Mesothelial cell of epicardium (in vitro differentiated cells): ENCODE data around the gene ZNF574. TPM values are rescaled to one million over a fixed set of nuclear protein-coding genes. Genes with fewer than 3 reads are reported as not detected.

Experiments used
- DNase-seq, 2 experiments: peaks; one replicate each; pipeline ENCODE4 v3.0.0; 2021; ENCODE audit warnings: low spot score in 2 of 2; ENCODE audit not compliant: unreplicated experiment in 2 of 2
- H3K27ac Mint-ChIP-seq: 2 replicates; pipeline ENCODE4 v1.8.0; 2021; ENCODE audit warnings: mixed read lengths
- H3K27me3 Mint-ChIP-seq: 2 replicates; pipeline ENCODE4 v1.8.0; 2021; ENCODE audit warnings: low read depth, mixed read lengths
- H3K36me3 Mint-ChIP-seq: 2 replicates; pipeline ENCODE4 v1.8.0; 2021; ENCODE audit warnings: mixed read lengths
- H3K4me1 Mint-ChIP-seq: 2 replicates; pipeline ENCODE4 v1.8.0; 2021; ENCODE audit warnings: mixed read lengths
- H3K4me3 Mint-ChIP-seq: 2 replicates; pipeline ENCODE4 v1.8.0; 2021; ENCODE audit warnings: mild to moderate bottlenecking, moderate library complexity, mixed read lengths
- H3K9me3 Mint-ChIP-seq: 2 replicates; pipeline ENCODE4 v1.8.0; 2021; ENCODE audit warnings: mixed read lengths
- total RNA-seq: library from RNA; stranded (reverse); gene quantifications from 3 replicates; pipeline ENCODE4 v1.2.1, GENCODE V29; 2021
- TF ChIP-seq, protein P1 (sequence below): fragments of 200-600 bp; sonication (generic); IDR thresholded peaks from one replicate; pipeline ENCODE4 v1.5.0; 2021; ENCODE audit warnings: antibody characterized with exemption; ENCODE audit not compliant: unreplicated experiment

The ZNF574 gene
- total RNA-seq, 1 donor from 2014 or later = 21.3 TPM

DNA sequence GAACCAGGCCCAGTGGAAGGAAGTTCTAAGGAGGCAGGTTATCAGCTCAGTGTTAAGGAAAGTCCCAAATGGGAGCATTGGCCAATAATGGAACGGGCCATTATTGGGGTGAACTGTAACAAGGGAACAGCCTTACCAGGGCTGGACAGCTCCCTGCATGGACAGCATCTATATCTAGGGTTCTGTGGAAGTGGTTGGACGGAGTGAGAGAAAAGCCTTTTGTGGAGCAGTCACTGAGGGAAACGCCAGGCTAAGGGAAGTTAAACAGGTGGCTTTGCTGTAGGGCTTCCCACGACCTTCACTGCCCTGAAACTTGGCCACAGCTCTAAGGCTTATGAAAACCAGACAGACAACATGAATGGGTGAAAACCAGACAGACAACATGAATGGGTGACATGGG lies 39.3 kb downstream of the ZNF574 start:
- TF ChIP-seq, protein P1, sequence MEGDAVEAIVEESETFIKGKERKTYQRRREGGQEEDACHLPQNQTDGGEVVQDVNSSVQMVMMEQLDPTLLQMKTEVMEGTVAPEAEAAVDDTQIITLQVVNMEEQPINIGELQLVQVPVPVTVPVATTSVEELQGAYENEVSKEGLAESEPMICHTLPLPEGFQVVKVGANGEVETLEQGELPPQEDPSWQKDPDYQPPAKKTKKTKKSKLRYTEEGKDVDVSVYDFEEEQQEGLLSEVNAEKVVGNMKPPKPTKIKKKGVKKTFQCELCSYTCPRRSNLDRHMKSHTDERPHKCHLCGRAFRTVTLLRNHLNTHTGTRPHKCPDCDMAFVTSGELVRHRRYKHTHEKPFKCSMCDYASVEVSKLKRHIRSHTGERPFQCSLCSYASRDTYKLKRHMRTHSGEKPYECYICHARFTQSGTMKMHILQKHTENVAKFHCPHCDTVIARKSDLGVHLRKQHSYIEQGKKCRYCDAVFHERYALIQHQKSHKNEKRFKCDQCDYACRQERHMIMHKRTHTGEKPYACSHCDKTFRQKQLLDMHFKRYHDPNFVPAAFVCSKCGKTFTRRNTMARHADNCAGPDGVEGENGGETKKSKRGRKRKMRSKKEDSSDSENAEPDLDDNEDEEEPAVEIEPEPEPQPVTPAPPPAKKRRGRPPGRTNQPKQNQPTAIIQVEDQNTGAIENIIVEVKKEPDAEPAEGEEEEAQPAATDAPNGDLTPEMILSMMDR = no peak
- DNase-seq = no peak
- Mint-ChIP-seq H3K4me3 (no peak overlapping the region), H3K27me3 (peaks cover 8% of the 10 kb centered on the region), H3K27ac (no peak overlapping the region), H3K4me1 (peaks cover 5% of the 10 kb centered on the region), H3K9me3 (no peaks in the 10 kb centered on the region), H3K36me3 (no peaks in the 10 kb centered on the region)

DNA sequence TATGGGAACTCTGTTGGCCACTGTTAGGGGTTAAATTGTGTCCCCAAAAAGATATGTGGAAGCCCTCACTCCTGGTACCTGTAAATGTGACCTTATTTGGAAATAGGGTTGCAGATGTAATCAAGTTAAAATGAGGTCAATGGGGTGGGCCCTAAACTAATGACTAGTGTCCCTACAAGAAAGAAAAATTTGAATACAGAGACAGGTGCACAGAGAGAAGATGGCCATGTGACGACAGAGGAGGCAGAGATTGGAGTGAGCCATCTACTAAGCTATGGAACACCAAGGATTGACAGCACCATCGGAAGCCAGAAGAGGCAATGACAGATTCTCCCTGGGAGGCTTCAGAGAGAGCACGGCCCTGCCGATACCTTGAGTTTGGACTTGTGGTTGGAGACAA lies 39.7 kb downstream of the ZNF574 start:
- Mint-ChIP-seq H3K4me3 (no peak overlapping the region), H3K9me3 (no peaks in the 10 kb centered on the region), H3K4me1 (peaks cover 5% of the 10 kb centered on the region), H3K27me3 (peaks cover 8% of the 10 kb centered on the region), H3K27ac (no peak overlapping the region), H3K36me3 (no peaks in the 10 kb centered on the region)
- no peak for DNase-seq
- TF ChIP-seq, protein P1 = no peak

DNA sequence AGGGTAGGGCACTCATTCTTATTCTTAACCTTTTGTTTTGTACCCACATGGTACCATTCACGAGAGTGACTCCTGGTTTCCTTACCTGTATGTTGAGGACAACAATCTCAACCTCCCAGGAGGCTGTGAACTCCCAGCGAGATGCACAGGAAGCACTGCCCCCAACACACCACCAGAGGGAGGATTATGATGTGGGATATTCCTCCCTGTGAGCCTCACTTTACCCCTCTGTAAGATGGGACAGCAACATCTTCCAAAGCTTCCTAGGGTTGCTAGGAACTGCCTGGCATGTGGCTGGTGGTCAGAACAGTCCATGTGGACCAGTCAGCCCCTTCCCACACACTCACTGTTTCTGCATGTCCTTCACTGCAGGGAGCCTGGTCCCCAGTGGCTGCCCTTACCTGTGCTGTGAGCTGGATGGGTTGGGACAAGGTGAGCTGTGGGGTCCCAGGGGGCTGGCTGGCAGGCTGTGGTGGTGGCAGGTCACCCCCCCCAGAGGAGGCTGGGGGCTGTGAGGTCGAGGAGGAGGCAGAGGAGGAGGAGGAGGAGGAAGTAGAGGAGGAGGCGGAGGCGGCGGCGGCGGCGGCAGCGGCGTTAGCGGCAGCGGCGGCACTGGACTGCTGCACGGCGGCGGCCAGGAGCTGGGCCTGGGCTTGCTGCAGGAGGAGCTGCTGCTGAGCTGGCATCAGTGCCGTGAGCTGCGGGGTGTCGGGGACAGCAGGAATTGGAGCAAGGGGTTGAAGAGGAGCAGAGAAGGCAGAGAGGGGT lies 40.5 kb downstream of the ZNF574 start:
- no peak overlapping the region for H3K27ac Mint-ChIP-seq
- no peaks in the 10 kb centered on the region for H3K9me3 Mint-ChIP-seq
- peaks cover 5% of the 10 kb centered on the region for H3K4me1 Mint-ChIP-seq
- DNase-seq = no peak
- no peak overlapping the region for H3K4me3 Mint-ChIP-seq
- H3K27me3 Mint-ChIP-seq = peaks cover 8% of the 10 kb centered on the region
- H3K36me3 Mint-ChIP-seq = no peaks in the 10 kb centered on the region
- TF ChIP-seq, protein P1 = peak; percentile 20

DNA sequence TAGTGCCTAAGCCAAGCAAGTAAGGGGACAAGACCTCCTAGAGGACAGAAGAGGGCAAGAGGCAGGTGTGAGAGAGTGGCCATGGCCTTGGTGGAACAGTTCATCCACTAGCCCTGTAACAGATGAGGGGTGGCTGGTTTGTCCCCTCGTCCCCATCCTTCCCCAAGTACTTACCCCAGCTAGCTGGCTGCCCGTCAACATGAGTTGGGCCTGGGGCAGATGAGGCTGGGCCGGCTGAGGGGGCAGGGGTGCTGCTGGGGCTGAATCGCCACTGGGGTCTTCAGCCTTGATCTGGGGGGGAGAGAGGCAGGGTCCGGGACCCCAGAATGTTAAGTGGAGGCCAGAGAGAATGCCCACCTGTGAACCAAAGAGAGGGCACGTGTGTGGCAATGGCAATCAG lies 41.1 kb downstream of the ZNF574 start:
- Mint-ChIP-seq H3K36me3 (no peaks in the 10 kb centered on the region), H3K4me3 (no peak overlapping the region), H3K9me3 (no peaks in the 10 kb centered on the region), H3K27me3 (peaks cover 8% of the 10 kb centered on the region), H3K4me1 (peaks cover 5% of the 10 kb centered on the region), H3K27ac (no peak overlapping the region)
- TF ChIP-seq, protein P1 = no peak
- DNase-seq = no peak

DNA sequence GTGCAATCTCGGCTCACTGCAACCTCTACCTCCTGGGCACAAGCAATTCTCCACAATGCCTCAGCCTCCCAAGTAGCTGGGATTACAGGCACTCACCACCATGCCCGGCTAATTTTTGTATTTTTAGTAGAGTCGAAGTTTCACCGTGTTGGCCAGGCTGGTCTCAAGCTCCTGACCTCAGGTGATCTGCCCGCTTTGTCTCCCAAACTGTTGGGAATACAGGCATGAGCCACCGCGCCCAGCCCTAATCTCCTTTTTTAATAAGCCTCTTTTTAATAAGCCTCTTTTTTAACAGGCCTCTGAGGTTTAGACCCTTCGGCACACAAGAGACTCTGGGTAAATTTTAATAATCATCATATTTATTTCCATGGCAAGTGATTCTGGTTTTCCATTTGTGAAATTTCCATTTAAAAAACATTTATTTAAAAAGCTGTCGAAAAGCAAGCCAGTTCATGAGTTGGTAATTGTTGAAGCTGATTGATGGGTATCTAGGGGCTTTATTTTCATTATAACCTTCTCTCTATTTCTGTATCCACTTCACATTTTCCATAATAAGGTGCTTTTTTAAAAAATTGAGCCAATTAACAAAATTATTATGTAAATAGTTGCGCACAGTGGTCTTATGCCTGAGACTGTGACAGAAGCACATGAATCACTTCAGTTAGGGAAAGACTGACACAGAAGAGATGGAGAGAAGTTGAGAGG lies 44.5 kb downstream of the ZNF574 start:
- H3K36me3 Mint-ChIP-seq = no peaks in the 10 kb centered on the region
- H3K9me3 Mint-ChIP-seq = peaks cover 4% of the 10 kb centered on the region
- TF ChIP-seq, protein P1 = no peak
- DNase-seq = no peak
- H3K27ac Mint-ChIP-seq = no peak overlapping the region
- peaks cover 15% of the 10 kb centered on the region for H3K27me3 Mint-ChIP-seq
- H3K4me1 Mint-ChIP-seq = no peaks in the 10 kb centered on the region
- no peak overlapping the region for H3K4me3 Mint-ChIP-seq
